Keratinocyte (primary cell): ENCODE data around the gene ZMYM2.

Source experiments
- EZH2 ChIP-seq: IDR thresholded peaks from one replicate; pipeline ENCODE4 v1.6.1; 2012; ENCODE audit warnings: inconsistent platforms, mild to moderate bottlenecking, low read length, moderate library complexity
- TF ChIP-seq, protein P1 (sequence below), 3 experiments: IDR thresholded peaks in 1 of 3; conservative IDR thresholded peaks in 1 of 3; optimal IDR thresholded peaks in 1 of 3; 2 replicates in 2 of 3; 3 replicates in 1 of 3; pipeline versions ENCODE3 to v1.5.1; 2011; ENCODE audit warnings: low read length in 3 of 3, mild to moderate bottlenecking in 3 of 3, moderate library complexity in 2 of 3, control low read depth in 1 of 3, inconsistent platforms in 1 of 3; ENCODE audit not compliant: insufficient read depth in 2 of 3; ENCODE audit errors: extremely low read depth in 1 of 3

- no peak for TF ChIP-seq EZH2
- TF ChIP-seq, protein P1, sequence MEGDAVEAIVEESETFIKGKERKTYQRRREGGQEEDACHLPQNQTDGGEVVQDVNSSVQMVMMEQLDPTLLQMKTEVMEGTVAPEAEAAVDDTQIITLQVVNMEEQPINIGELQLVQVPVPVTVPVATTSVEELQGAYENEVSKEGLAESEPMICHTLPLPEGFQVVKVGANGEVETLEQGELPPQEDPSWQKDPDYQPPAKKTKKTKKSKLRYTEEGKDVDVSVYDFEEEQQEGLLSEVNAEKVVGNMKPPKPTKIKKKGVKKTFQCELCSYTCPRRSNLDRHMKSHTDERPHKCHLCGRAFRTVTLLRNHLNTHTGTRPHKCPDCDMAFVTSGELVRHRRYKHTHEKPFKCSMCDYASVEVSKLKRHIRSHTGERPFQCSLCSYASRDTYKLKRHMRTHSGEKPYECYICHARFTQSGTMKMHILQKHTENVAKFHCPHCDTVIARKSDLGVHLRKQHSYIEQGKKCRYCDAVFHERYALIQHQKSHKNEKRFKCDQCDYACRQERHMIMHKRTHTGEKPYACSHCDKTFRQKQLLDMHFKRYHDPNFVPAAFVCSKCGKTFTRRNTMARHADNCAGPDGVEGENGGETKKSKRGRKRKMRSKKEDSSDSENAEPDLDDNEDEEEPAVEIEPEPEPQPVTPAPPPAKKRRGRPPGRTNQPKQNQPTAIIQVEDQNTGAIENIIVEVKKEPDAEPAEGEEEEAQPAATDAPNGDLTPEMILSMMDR (optimal IDR thresholded peaks at IDR 0.05 in 1 of 3, IDR thresholded peaks at IDR 0.05 in 1 of 3, conservative IDR thresholded peaks at IDR 0.05 in 1 of 3; ENCODE audit: extremely low read depth in 1 of 3, insufficient read depth in 2 of 3, low read length in 3 of 3): no peak
Observed at GRCh38 chr13:20080377-20081164, 122.0 kb downstream of the ZMYM2 start.
